H9 (cell line): ENCODE data around the gene TBL3. TPM values are rescaled to one million over a fixed set of nuclear protein-coding genes. Genes with fewer than 3 reads are reported as not detected.

Experiments
- DNase-seq: peaks from one replicate; pipeline ENCODE4 v3.0.0-alpha.2; 2017
- H2AFZ ChIP-seq: one replicate; pipeline ENCODE4 v1.6.1; 2013; ENCODE audit warnings: mild to moderate bottlenecking, low read length, control low read depth, moderate library complexity
- H2AK5ac ChIP-seq: 2 replicates; pipeline ENCODE4 v1.6.1; 2013; ENCODE audit warnings: low read length, control low read depth, mixed read lengths; ENCODE audit not compliant: insufficient read length
- H2BK120ac ChIP-seq: one replicate; pipeline ENCODE4 v1.6.1; 2013; ENCODE audit warnings: low read depth, mild to moderate bottlenecking, low read length, control low read depth, inconsistent platforms; ENCODE audit not compliant: poor library complexity, severe bottlenecking
- H2BK12ac ChIP-seq: 2 replicates; pipeline ENCODE4 v1.6.1; 2013; ENCODE audit warnings: low read length, control low read depth, mixed read lengths, low read depth; ENCODE audit not compliant: insufficient read length
- H2BK15ac ChIP-seq: 2 replicates; pipeline ENCODE4 v1.6.1; 2013; ENCODE audit warnings: low read depth, low read length, control low read depth
- H2BK20ac ChIP-seq: one replicate; pipeline ENCODE4 v1.6.1; 2013; ENCODE audit warnings: low read depth, mild to moderate bottlenecking, low read length, control low read depth, inconsistent platforms; ENCODE audit not compliant: poor library complexity, severe bottlenecking
- H2BK5ac ChIP-seq: 2 replicates; pipeline ENCODE4 v1.6.1; 2013; ENCODE audit warnings: low read length, control low read depth, mixed read lengths; ENCODE audit not compliant: insufficient read length
- H3K14ac ChIP-seq: 2 replicates; pipeline ENCODE4 v1.6.1; 2013; ENCODE audit warnings: low read length, control low read depth; ENCODE audit not compliant: insufficient read depth
- H3K18ac ChIP-seq: 2 replicates; pipeline ENCODE4 v1.6.1; 2013; ENCODE audit warnings: low read depth, mild to moderate bottlenecking, mixed read lengths, low read length, control low read depth; ENCODE audit not compliant: insufficient read length
- H3K23ac ChIP-seq: 2 replicates; pipeline ENCODE4 v1.6.1; 2013; ENCODE audit warnings: low read length, control low read depth, mixed read lengths, low read depth; ENCODE audit not compliant: insufficient read length
- H3K23me2 ChIP-seq: 2 replicates; pipeline ENCODE4 v1.6.1; 2013; ENCODE audit warnings: low read depth, mild to moderate bottlenecking, mixed read lengths, low read length, control low read depth; ENCODE audit not compliant: insufficient read length, poor library complexity, severe bottlenecking
- H3K27ac ChIP-seq: 2 replicates; pipeline ENCODE4 v1.5.1; 2013; ENCODE audit warnings: low read length, control low read depth, mixed read lengths, low read depth; ENCODE audit not compliant: insufficient read length
- H3K27me3 ChIP-seq: 2 replicates; pipeline ENCODE4 v1.6.1; 2013; ENCODE audit warnings: low read length, control low read depth, inconsistent platforms; ENCODE audit not compliant: insufficient read depth
- H3K4ac ChIP-seq: 2 replicates; pipeline ENCODE4 v1.6.1; 2013; ENCODE audit warnings: low read depth, mild to moderate bottlenecking, control low read depth, inconsistent platforms, low read length, moderate library complexity
- H3K4me1 ChIP-seq: 2 replicates; pipeline ENCODE4 v1.6.1; 2013; ENCODE audit warnings: low read length, control low read depth, inconsistent platforms; ENCODE audit not compliant: insufficient read depth
- H3K4me2 ChIP-seq: 2 replicates; pipeline ENCODE4 v1.6.1; 2013; ENCODE audit warnings: low read length, control low read depth, mixed read lengths; ENCODE audit not compliant: insufficient read length, insufficient read depth
- H3K56ac ChIP-seq: 2 replicates; pipeline ENCODE4 v1.6.1; 2013; ENCODE audit warnings: low read depth, mild to moderate bottlenecking, mixed read lengths, low read length, control low read depth; ENCODE audit not compliant: insufficient read length
- H3K79me1 ChIP-seq: 2 replicates; pipeline ENCODE4 v1.6.1; 2013; ENCODE audit warnings: low read depth, mild to moderate bottlenecking, moderate library complexity, low read length, control low read depth, inconsistent platforms; ENCODE audit not compliant: insufficient read depth, poor library complexity, severe bottlenecking
- H3K79me2 ChIP-seq: 2 replicates; pipeline ENCODE4 v1.6.1; 2013; ENCODE audit warnings: low read length, control low read depth, inconsistent platforms; ENCODE audit not compliant: insufficient read depth
- H3K9ac ChIP-seq: 2 replicates; pipeline ENCODE4 v1.6.1; 2013; ENCODE audit warnings: low read length, control low read depth, mixed read lengths; ENCODE audit not compliant: insufficient read length; ENCODE audit errors: extremely low read depth
- H3K9me3 ChIP-seq: one replicate; pipeline ENCODE4 v1.6.1; 2013; ENCODE audit warnings: low read depth, low read length, inconsistent platforms; ENCODE audit not compliant: control insufficient read depth
- H3T11ph ChIP-seq: one replicate; pipeline ENCODE4 v1.6.1; 2013; ENCODE audit warnings: mild to moderate bottlenecking, low read length, control low read depth, inconsistent platforms
- H4K20me1 ChIP-seq: one replicate; pipeline ENCODE4 v1.6.1; 2013; ENCODE audit not compliant: control insufficient read depth, insufficient read length, insufficient read depth
- H4K5ac ChIP-seq: 2 replicates; pipeline ENCODE4 v1.6.1; 2013; ENCODE audit warnings: low read depth, mild to moderate bottlenecking, mixed read lengths, low read length, control low read depth; ENCODE audit not compliant: insufficient read length
- H4K8ac ChIP-seq: replicated peaks from 2 replicates; pipeline ENCODE4 v1.6.1; 2013; ENCODE audit warnings: low read length, control low read depth, mixed read lengths, low read depth; ENCODE audit not compliant: insufficient read length
- H4K91ac ChIP-seq: 2 replicates; pipeline ENCODE4 v1.6.1; 2013; ENCODE audit warnings: low read depth, mild to moderate bottlenecking, moderate library complexity, mixed read lengths, low read length, control low read depth; ENCODE audit not compliant: insufficient read length
- H3K27ac Mint-ChIP-seq, 3 experiments: 2 replicates in 2 of 3; 3 replicates in 1 of 3; pipeline ENCODE4 v1.8.0; 2020 to 2021; ENCODE audit warnings: mixed read lengths in 3 of 3, mild to moderate bottlenecking in 1 of 3, moderate library complexity in 1 of 3
- H3K27me3 Mint-ChIP-seq: 2 replicates; pipeline ENCODE4 v1.8.0; 2021; ENCODE audit warnings: low read depth, mild to moderate bottlenecking, moderate library complexity, mixed read lengths
- H3K36me3 Mint-ChIP-seq, 3 experiments: 2 replicates in 2 of 3; 3 replicates in 1 of 3; pipeline ENCODE4 v1.8.0; 2020 to 2021; ENCODE audit warnings: low read depth in 3 of 3, mixed read lengths in 3 of 3; ENCODE audit not compliant: insufficient read depth in 1 of 3
- H3K4me1 Mint-ChIP-seq, 2 experiments: 2 replicates each; pipeline ENCODE4 v1.8.0; 2020; ENCODE audit warnings: mixed read lengths in 2 of 2
- H3K4me3 Mint-ChIP-seq, 2 experiments: 2 replicates in 1 of 2; 3 replicates in 1 of 2; pipeline ENCODE4 v1.8.0; 2020 to 2021; ENCODE audit warnings: mild to moderate bottlenecking in 2 of 2, mixed read lengths in 2 of 2, moderate library complexity in 1 of 2
- H3K9me3 Mint-ChIP-seq, 2 experiments: 2 replicates in 1 of 2; 3 replicates in 1 of 2; pipeline ENCODE4 v1.8.0; 2020; ENCODE audit warnings: mild to moderate bottlenecking in 2 of 2, mixed read lengths in 2 of 2, moderate library complexity in 1 of 2
- WGBS: extraction: QIAGEN DNeasy Blood & Tissue Kit; methylation state at CpG from one replicate; pipeline ENCODE4 v1.1.7; 2013; ENCODE audit warnings: missing lambda C conversion rate, low lambda C conversion rate, mixed read lengths; ENCODE audit not compliant: insufficient read length; ENCODE audit errors: extremely low coverage; 5-methylcytosine and 5-hydroxymethylcytosine counted together
- total RNA-seq: library from RNA; stranded (reverse); gene quantifications from 2 replicates; pipeline ENCODE4 v1.2.1, GENCODE V29; 2021
- TF ChIP-seq, protein P1 (sequence below): fragments of 200-600 bp; sonication (generic); conservative IDR thresholded peaks from 3 replicates; pipeline ENCODE4 v1.8.0; 2021; ENCODE audit warnings: antibody characterized with exemption, mild to moderate bottlenecking

Gene TBL3
- total RNA-seq, 1 experiment from 2014 or later: 54.0 TPM

DNA sequence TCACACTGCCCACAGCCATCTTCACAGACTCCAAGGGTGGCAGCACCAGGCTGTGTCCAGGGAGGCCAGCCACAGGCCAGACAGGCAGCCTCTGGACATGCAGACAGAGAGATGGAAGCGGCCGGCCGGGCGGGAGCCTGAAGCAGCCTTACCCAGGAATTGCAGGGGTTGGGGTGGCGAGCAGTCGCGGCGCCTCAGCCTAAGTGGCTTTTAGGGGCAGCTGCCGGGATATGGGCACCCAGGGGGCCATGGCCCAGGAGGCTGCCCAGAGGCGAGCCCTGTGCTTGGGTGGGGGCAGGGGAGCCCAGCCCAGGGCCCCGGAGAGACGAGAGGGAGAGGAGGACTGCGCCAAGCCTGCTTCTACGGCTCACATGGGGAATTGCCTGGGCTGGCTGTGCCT is 53.4 kb downstream of the TBL3 start:
- DNase-seq: no peak
- Histone ChIP-seq H3K14ac (no peak overlapping the region), H3K23me2 (peaks cover 11% of the 10 kb centered on the region), H2BK15ac (no peak overlapping the region), H2AFZ (no peak overlapping the region), H3K79me2 (no peaks in the 10 kb centered on the region), H3K4ac (no peak overlapping the region), H3K9ac (no peak overlapping the region), H3K23ac (no peak overlapping the region), H2BK120ac (no peak overlapping the region), H3T11ph (no peak overlapping the region), H2BK5ac (no peak overlapping the region), H4K20me1 (no peaks in the 10 kb centered on the region), H2AK5ac (no peak overlapping the region), H3K79me1 (no peaks in the 10 kb centered on the region), H3K18ac (no peak overlapping the region), H2BK12ac (no peak overlapping the region), H3K27me3 (peaks cover 14% of the 10 kb centered on the region; the same call in 1 of the 2 replicates), H3K4me2 (no peak overlapping the region), H4K91ac (no peak overlapping the region), H2BK20ac (no peak overlapping the region), H3K56ac (no peak overlapping the region), H3K27ac (no peak overlapping the region), H3K9me3 (no peaks in the 10 kb centered on the region), H4K5ac (no peak overlapping the region), H4K8ac (no peak overlapping the region), H3K4me1 (no peaks in the 10 kb centered on the region; the same call in 1 of the 2 replicates)
- Mint-ChIP-seq H3K4me3 (peak overlapping the region in 1 of 2 experiments; percentile 40; a peak in 2 of 5 replicates), H3K27ac (no peak overlapping the region), H3K9me3 (peaks cover 0 to 6% of the 10 kb centered on the region in 2 experiments; a peak in 3 of 5 replicates), H3K4me1 (peaks cover 14 to 16% of the 10 kb centered on the region in 2 experiments), H3K36me3 (no peaks in the 10 kb centered on the region), H3K27me3 (peaks cover 60% of the 10 kb centered on the region)
- no CpG with 5 or more reads among the region's 14 CpGs for WGBS
- TF ChIP-seq, protein P1, sequence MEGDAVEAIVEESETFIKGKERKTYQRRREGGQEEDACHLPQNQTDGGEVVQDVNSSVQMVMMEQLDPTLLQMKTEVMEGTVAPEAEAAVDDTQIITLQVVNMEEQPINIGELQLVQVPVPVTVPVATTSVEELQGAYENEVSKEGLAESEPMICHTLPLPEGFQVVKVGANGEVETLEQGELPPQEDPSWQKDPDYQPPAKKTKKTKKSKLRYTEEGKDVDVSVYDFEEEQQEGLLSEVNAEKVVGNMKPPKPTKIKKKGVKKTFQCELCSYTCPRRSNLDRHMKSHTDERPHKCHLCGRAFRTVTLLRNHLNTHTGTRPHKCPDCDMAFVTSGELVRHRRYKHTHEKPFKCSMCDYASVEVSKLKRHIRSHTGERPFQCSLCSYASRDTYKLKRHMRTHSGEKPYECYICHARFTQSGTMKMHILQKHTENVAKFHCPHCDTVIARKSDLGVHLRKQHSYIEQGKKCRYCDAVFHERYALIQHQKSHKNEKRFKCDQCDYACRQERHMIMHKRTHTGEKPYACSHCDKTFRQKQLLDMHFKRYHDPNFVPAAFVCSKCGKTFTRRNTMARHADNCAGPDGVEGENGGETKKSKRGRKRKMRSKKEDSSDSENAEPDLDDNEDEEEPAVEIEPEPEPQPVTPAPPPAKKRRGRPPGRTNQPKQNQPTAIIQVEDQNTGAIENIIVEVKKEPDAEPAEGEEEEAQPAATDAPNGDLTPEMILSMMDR: no peak
